Mesothelial cell of epicardium (in vitro differentiated cells): ENCODE measurements around the gene MMP2. TPM values are rescaled to one million over a fixed set of nuclear protein-coding genes. Genes with fewer than 3 reads are reported as not detected.

Source experiments
- DNase-seq, 2 experiments: peaks; one replicate each; pipeline ENCODE4 v3.0.0; 2021; ENCODE audit warnings: low spot score in 2 of 2; ENCODE audit not compliant: unreplicated experiment in 2 of 2
- H3K27ac Mint-ChIP-seq: 2 replicates; pipeline ENCODE4 v1.8.0; 2021; ENCODE audit warnings: mixed read lengths
- H3K27me3 Mint-ChIP-seq: 2 replicates; pipeline ENCODE4 v1.8.0; 2021; ENCODE audit warnings: low read depth, mixed read lengths
- H3K36me3 Mint-ChIP-seq: 2 replicates; pipeline ENCODE4 v1.8.0; 2021; ENCODE audit warnings: mixed read lengths
- H3K4me1 Mint-ChIP-seq: 2 replicates; pipeline ENCODE4 v1.8.0; 2021; ENCODE audit warnings: mixed read lengths
- H3K4me3 Mint-ChIP-seq: 2 replicates; pipeline ENCODE4 v1.8.0; 2021; ENCODE audit warnings: mild to moderate bottlenecking, moderate library complexity, mixed read lengths
- H3K9me3 Mint-ChIP-seq: 2 replicates; pipeline ENCODE4 v1.8.0; 2021; ENCODE audit warnings: mixed read lengths
- total RNA-seq: library from RNA; stranded (reverse); gene quantifications from 3 replicates; pipeline ENCODE4 v1.2.1, GENCODE V29; 2021
- TF ChIP-seq, protein P1 (sequence below): fragments of 200-600 bp; sonication (generic); IDR thresholded peaks from one replicate; pipeline ENCODE4 v1.5.0; 2021; ENCODE audit warnings: antibody characterized with exemption; ENCODE audit not compliant: unreplicated experiment

The MMP2 gene
- total RNA-seq, 1 donor from 2014 or later = 385 TPM

DNA sequence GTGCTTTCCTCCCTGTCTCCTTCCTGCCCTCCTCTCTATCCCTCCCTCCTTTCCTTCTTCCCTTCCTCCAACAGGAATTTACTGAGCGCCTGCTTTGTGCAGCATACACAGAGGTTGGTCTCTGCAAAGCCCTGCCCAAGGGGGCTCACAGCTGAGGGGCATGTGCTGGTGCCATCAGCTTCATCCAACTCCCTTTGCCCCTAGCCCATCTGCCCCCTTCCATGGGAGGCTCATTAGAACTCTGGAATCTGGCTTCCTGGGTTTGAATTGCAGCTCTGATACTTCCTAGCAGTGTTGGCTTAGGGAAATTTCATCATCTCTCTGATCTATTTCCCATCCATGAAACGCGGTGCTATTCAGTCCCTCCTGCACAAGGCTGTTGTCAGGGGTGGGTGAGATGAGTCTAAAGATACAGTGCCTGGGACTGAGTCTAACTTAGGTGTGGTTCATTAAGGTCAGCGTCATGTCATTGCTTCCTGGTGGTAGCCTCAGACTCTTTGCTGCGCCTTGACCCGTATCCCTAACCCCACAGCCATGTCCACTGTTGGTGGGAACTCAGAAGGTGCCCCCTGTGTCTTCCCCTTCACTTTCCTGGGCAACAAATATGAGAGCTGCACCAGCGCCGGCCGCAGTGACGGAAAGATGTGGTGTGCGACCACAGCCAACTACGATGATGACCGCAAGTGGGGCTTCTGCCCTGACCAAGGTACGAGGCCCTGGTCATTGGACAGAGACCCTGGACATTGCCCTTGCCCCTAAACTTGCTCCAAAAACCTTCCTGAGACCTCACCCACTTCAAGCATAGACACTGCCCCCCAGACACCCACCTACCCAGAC, 10.3 kb downstream of the MMP2 start:
- H3K4me3 Mint-ChIP-seq = no peak overlapping the region
- H3K27me3 Mint-ChIP-seq = no peaks in the 10 kb centered on the region
- peaks cover 7% of the 10 kb centered on the region for H3K4me1 Mint-ChIP-seq
- TF ChIP-seq, protein P1, sequence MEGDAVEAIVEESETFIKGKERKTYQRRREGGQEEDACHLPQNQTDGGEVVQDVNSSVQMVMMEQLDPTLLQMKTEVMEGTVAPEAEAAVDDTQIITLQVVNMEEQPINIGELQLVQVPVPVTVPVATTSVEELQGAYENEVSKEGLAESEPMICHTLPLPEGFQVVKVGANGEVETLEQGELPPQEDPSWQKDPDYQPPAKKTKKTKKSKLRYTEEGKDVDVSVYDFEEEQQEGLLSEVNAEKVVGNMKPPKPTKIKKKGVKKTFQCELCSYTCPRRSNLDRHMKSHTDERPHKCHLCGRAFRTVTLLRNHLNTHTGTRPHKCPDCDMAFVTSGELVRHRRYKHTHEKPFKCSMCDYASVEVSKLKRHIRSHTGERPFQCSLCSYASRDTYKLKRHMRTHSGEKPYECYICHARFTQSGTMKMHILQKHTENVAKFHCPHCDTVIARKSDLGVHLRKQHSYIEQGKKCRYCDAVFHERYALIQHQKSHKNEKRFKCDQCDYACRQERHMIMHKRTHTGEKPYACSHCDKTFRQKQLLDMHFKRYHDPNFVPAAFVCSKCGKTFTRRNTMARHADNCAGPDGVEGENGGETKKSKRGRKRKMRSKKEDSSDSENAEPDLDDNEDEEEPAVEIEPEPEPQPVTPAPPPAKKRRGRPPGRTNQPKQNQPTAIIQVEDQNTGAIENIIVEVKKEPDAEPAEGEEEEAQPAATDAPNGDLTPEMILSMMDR = no peak
- peaks cover 45% of the 10 kb centered on the region for H3K36me3 Mint-ChIP-seq
- H3K9me3 Mint-ChIP-seq = no peaks in the 10 kb centered on the region
- no peak overlapping the region for H3K27ac Mint-ChIP-seq
- DNase-seq = no peak

DNA sequence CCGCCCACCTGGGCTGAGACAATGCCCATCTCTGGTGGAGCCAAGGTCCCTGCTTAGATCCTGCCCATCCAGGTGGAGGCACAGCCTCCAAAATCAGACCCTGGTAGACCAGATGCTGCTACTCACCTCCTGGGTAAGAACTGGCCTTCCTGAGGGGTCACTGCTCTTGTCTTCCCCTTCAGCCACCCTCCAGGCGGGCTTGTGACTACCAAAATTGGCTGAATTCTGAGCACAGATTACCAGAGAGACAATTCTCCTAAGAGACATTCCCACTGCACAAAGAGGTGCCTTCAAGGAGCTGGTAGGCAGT, 10.9 kb downstream of the MMP2 start:
- Mint-ChIP-seq H3K36me3 (peaks cover 39% of the 10 kb centered on the region), H3K9me3 (no peaks in the 10 kb centered on the region), H3K27me3 (no peaks in the 10 kb centered on the region), H3K27ac (peak overlapping the region; percentile 36), H3K4me3 (no peak overlapping the region), H3K4me1 (peaks cover 13% of the 10 kb centered on the region)
- TF ChIP-seq, protein P1 = no peak
- DNase-seq = no peak

DNA sequence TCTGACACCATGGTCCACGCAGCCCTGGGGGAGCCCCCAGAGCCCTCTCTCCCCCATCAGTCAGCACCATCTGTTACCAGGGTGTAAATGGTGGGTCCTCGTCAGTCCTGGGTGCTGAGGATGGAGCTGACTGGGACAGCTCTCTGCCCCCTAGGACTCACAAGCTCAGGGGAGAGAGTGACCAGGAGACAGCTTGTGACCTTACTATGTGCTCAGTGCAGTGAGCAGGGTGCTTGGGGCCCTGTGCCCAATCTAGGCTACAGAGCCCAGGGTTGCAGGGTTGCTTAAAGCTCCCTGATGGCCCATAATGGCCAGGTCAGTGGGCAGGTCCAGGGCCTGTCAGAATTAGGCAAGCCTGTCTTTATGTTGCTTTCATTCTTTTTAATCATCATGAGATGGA, 11.3 kb downstream of the MMP2 start:
- peaks cover 37% of the 10 kb centered on the region for H3K36me3 Mint-ChIP-seq
- H3K4me3 Mint-ChIP-seq = no peak overlapping the region
- H3K4me1 Mint-ChIP-seq = peaks cover 17% of the 10 kb centered on the region
- DNase-seq = no peak
- TF ChIP-seq, protein P1 = no peak
- H3K27ac Mint-ChIP-seq = no peak overlapping the region
- H3K9me3 Mint-ChIP-seq = no peaks in the 10 kb centered on the region
- no peaks in the 10 kb centered on the region for H3K27me3 Mint-ChIP-seq

- Mint-ChIP-seq H3K4me1 (peaks cover 28% of the 10 kb centered on the region), H3K4me3 (no peak overlapping the region), H3K9me3 (no peaks in the 10 kb centered on the region), H3K27ac (no peak overlapping the region), H3K27me3 (no peaks in the 10 kb centered on the region), H3K36me3 (peaks cover 27% of the 10 kb centered on the region)
- TF ChIP-seq, protein P1 = no peak
- DNase-seq = peak in 1 of 2 experiments; percentile 13
Observed at GRCh38 chr16:55491691-55492090, 12.7 kb downstream of the MMP2 start.

GRCh38 chr16:55492756-55493380, 13.9 kb downstream of the MMP2 start:
- DNase-seq = peak in 1 of 2 experiments; percentile 37
- Mint-ChIP-seq H3K36me3 (peaks cover 21% of the 10 kb centered on the region), H3K27ac (no peak overlapping the region), H3K4me3 (no peak overlapping the region), H3K9me3 (no peaks in the 10 kb centered on the region), H3K4me1 (peaks cover 31% of the 10 kb centered on the region), H3K27me3 (no peaks in the 10 kb centered on the region)
- TF ChIP-seq, protein P1 = no peak
